Lower lobe of right lung (tissue), 2 donors: ENCODE measurements around the gene PRKRA. TPM values are rescaled to one million over a fixed set of nuclear protein-coding genes. Genes with fewer than 3 reads are reported as not detected.

Source experiments
- ATAC-seq, 2 donors: fragments of 200-7000 bp; cut with Tn5 transposase; one replicate each; pipeline ENCODE4 v1.9.1; 2020 to 2022; ENCODE audit warnings: mild to moderate bottlenecking in 2 of 2, moderate library complexity in 2 of 2
- DNase-seq: peaks from one replicate; pipeline ENCODE4 v3.0.0-alpha.2; 2020
- H3K27ac ChIP-seq: fragments of 200-600 bp; one replicate; pipeline ENCODE4 v1.8.0; 2022
- H3K27me3 ChIP-seq: fragments of 200-600 bp; one replicate; pipeline ENCODE4 v1.8.0; 2022; ENCODE audit warnings: low read depth
- H3K36me3 ChIP-seq: fragments of 200-600 bp; one replicate; pipeline ENCODE4 v1.8.0; 2022; ENCODE audit warnings: mild to moderate bottlenecking
- H3K4me1 ChIP-seq: fragments of 200-600 bp; one replicate; pipeline ENCODE4 v1.8.0; 2022
- H3K4me3 ChIP-seq: fragments of 200-600 bp; one replicate; pipeline ENCODE4 v1.8.0; 2022; ENCODE audit warnings: mild to moderate bottlenecking
- H3K9me3 ChIP-seq: fragments of 200-600 bp; one replicate; pipeline ENCODE4 v1.8.0; 2022
- CTCF ChIP-seq: fragments of 200-600 bp; IDR thresholded peaks from one replicate; pipeline ENCODE4 v1.8.0; 2022; ENCODE audit warnings: antibody characterized with exemption, mild to moderate bottlenecking
- intact Hi-C: fragments of 100-400 bp; cut with DNase I; formaldehyde crosslinking; loops from one replicate; pipeline ENCODE4 v1.11.0; 2022
- total RNA-seq: library from RNA; stranded (reverse); fragmentation: NEBNext Ultra II Directional; extraction: Animal tissue kit (Norgen Biotek cat#: 25700); gene quantifications from one replicate; pipeline ENCODE4 v1.2.1, GENCODE V29; 2021
- donor health status: DM: no; HTN: yes; CAD: no; lungs with severe emphysema.

Gene PRKRA
- total RNA-seq, 1 donor from 2014 or later: 46.3 TPM

GRCh38 chr2:178455947-178456346, 5.0 kb upstream of the PRKRA start:
- no peaks in the 10 kb centered on the region for H3K9me3 ChIP-seq

GRCh38 chr2:178452870-178453269, 1.9 kb upstream of the PRKRA start:
- Histone ChIP-seq H3K27me3 (no peaks in the 10 kb centered on the region), H3K36me3 (peaks cover 12% of the 10 kb centered on the region), H3K9me3 (no peaks in the 10 kb centered on the region), H3K27ac (no peak overlapping the region), H3K4me3 (no peak overlapping the region), H3K4me1 (peaks cover 24% of the 10 kb centered on the region)
- TF ChIP-seq CTCF: no peak
- no peak for ATAC-seq
- intact Hi-C loops: no loop called here
- DNase-seq: no peak

More at GRCh38 chr2:178455947-178456346, 5.0 kb upstream of the PRKRA start:
- no peak overlapping the region for H3K27ac ChIP-seq
- no peak overlapping the region for H3K4me3 ChIP-seq
- H3K27me3 ChIP-seq: no peaks in the 10 kb centered on the region
- no peaks in the 10 kb centered on the region for H3K36me3 ChIP-seq
- DNase-seq (no peak), ATAC-seq (no peak)
- peaks cover 4% of the 10 kb centered on the region for H3K4me1 ChIP-seq
- no peak for TF ChIP-seq CTCF
- intact Hi-C loops: no loop called here

- Histone ChIP-seq H3K27ac (no peak overlapping the region), H3K9me3 (no peaks in the 10 kb centered on the region), H3K4me3 (no peak overlapping the region), H3K36me3 (peaks cover 16% of the 10 kb centered on the region), H3K27me3 (no peaks in the 10 kb centered on the region), H3K4me1 (peaks cover 24% of the 10 kb centered on the region)
- TF ChIP-seq CTCF: no peak
- DNase-seq: no peak
- intact Hi-C loops: no loop called here
- ATAC-seq: no peak
Measured at GRCh38 chr2:178452334-178452733, 1.4 kb upstream of the PRKRA start.

- intact Hi-C loops: no loop called here
- H3K36me3 ChIP-seq: peaks cover 31% of the 10 kb centered on the region
- no peak for ATAC-seq
- TF ChIP-seq CTCF: no peak
- no peaks in the 10 kb centered on the region for H3K9me3 ChIP-seq
- H3K4me1 ChIP-seq: peaks cover 24% of the 10 kb centered on the region
- H3K27ac ChIP-seq: peak overlapping the region; percentile 97
- peak overlapping the region; percentile 77 for H3K4me3 ChIP-seq
- no peaks in the 10 kb centered on the region for H3K27me3 ChIP-seq
- peak; percentile 91 for DNase-seq
Measured at GRCh38 chr2:178450524-178450773, 526 bp downstream of the PRKRA start.

- no peaks in the 10 kb centered on the region for H3K9me3 ChIP-seq
- H3K27me3 ChIP-seq: no peaks in the 10 kb centered on the region
- peak overlapping the region; percentile 97 for H3K27ac ChIP-seq
- H3K4me3 ChIP-seq: peak overlapping the region; percentile 77
- peaks cover 36% of the 10 kb centered on the region for H3K36me3 ChIP-seq
- H3K4me1 ChIP-seq: peaks cover 24% of the 10 kb centered on the region
- DNase-seq: no peak
- no peak for ATAC-seq
- no peak for TF ChIP-seq CTCF
- intact Hi-C loops: no loop called here
Measured at GRCh38 chr2:178449700-178450523, 1.1 kb downstream of the PRKRA start.
